ENCODE measurements around the gene PDE3A.

PDE3A gene

DNA sequence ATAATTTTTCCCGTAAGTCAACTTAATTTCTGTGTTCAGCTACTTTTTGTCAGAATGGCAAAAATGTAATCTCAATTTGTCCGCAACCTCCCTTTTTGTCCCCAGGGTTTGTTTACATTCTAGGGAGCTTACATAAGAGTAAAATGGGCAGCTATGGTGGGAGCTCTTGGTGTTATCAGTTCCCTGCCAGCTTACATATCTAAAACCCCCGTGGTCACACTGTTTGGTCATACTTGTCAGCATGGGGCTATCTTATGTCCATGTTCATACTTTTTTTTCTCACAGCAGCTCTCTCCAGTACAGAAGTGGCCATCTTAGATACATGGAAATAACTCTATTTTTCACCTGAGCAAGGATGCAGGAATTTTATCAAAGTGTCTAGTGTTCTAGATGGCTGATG, 343.5 kb downstream of the PDE3A start:
- DNase-seq (ENCODE audit: low read depth): no peak

DNA sequence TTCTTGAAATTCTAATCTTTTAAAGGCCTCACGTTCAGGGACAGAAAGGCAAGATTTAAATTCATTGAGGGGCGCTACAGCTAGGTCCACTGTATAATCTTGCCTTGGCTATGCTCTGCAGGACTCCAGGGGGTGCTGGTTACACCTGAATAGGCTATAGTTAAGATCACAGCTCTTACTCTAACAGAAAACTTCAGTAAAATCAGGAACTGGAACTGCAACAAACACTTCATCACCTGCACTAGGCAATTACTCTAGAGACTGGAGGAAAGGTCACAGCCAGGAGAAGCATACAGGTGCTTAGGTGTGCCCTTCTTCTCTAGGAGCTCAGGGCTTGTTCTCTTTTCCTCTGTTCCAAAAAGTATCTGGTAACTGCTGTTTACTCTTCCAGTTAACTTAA, 347.7 kb downstream of the PDE3A start:
- DNase-seq (ENCODE audit: low read depth): no peak

GRCh38 chr12:20716985-20717384, 348.6 kb downstream of the PDE3A start:
- no peak for DNase-seq (ENCODE audit: low read depth)

GRCh38 chr12:20718294-20718693, 350.0 kb downstream of the PDE3A start:
- no peak for DNase-seq (ENCODE audit: low read depth)

- no peak for DNase-seq (ENCODE audit: low read depth)
Observed at GRCh38 chr12:20722142-20722541, 353.8 kb downstream of the PDE3A start.

- no peak for DNase-seq (ENCODE audit: low read depth)
Observed at GRCh38 chr12:20731274-20731673, 362.9 kb downstream of the PDE3A start.

Data from EH (cell line).